Left lobe of liver (tissue), 2 donors: ENCODE results near the gene KIF4B. TPM values are rescaled to one million over a fixed set of nuclear protein-coding genes. Genes with fewer than 3 reads are reported as not detected.

Experiments
- ATAC-seq: fragments of 200-7000 bp; cut with Tn5 transposase; one replicate; pipeline ENCODE4 v1.9.1; 2020; ENCODE audit warnings: mild to moderate bottlenecking, moderate library complexity
- DNase-seq: peaks from one replicate; pipeline ENCODE4 v3.0.0-alpha.2; 2020; ENCODE audit warnings: low spot score
- total RNA-seq: library from RNA; stranded (reverse); gene quantifications from one replicate; pipeline ENCODE4 v1.2.1, GENCODE V29; 2021
- donor health status: DM: no; HTN: no; CAD: no; lungs with moderate emphysema.
- donor health status: DM: no; HTN: yes; CAD: no.

KIF4B gene
- total RNA-seq, 1 donor from 2014 or later, result not detected

DNA sequence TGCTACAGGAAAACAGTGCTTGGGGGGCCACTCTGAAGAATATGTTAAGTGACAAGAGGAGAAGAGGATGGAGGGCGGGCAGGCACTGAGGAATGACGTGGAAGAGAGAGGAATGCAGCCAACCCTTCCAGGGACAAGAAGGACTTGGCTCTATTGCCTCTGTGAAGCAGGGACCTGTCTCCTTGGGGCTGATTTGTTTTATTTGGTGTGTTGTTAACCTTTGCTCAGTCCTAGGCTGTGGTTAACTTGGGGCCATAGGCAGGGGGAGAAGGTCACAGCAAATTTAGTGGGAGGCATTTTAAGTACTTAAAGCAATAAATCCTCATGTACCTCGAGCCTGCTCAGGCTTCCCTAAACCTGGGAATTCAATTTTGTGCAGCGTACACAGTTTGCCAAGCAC, 39.9 kb downstream of the KIF4B start:
- DNase-seq (no peak), ATAC-seq (no peak)

DNA sequence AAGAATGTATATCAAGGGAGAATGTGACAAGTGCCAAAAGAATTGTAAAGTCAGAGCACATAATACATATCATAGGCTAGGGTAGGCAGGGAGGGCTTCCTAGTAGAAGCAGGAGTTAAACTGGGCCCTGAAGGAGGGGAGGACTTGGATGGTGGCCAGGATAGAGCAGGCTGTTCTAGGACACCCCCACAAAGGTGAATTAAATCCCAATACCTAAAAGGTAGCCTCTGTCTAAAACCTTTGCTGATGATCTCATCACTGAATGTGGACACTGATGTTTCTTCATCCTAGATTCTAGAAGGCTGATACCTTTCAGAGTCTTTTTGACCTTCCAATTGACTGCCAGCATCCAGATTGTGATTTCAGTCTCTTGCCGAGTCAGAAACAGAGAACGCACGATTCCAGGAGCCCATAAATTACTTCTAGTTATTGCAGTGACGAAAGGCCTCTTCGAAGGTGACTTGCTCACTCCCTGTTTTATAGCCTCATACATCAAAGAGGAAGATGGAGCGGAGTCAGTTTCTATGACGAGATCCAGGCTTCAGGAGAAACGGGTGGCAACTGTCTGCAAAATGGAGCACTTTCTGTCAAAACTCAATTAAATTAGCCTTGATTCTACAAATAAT, 43.2 kb downstream of the KIF4B start:
- no peak for ATAC-seq
- DNase-seq, result no peak

DNA sequence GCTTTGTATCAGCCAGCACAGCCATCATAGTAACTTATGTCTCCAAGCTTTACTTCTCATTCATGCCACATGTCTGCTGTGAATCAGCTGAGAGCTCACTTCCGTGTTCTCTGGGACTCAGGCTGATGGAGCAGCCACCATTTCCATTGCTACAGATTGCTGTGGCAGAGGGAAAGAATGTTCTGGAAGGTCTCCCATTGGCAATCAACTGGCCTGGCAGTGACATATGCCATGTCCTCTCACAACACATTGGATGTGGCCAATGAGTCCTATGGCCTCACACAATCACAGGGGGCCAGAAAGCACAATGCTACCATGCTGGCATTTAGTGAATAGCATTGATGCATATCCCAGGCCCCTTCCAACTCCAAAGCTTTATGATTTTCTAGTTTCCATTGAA, 44.1 kb downstream of the KIF4B start:
- DNase-seq, result no peak

DNA sequence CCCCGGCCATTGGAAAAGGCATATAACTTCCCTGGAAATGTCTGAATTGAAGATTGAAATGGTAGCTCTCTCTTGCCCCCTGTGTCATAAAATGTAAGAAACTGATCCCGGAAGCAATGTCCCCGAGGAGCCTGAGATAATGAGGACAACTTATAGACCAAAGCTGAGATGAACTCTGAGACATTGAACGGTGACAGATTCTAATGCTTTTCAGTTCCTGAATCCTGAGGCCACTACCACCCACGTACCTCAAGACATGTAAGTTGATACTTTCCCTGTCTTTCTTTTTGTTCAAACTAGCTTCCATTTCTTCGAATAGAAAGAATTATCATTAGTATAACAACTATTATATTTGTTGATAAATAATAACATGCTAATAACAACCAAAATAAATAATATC, 51.0 kb downstream of the KIF4B start:
- DNase-seq (no peak), ATAC-seq (no peak)

More for the DNA sequence above, 44.1 kb downstream of the KIF4B start:
- no peak for ATAC-seq

DNA sequence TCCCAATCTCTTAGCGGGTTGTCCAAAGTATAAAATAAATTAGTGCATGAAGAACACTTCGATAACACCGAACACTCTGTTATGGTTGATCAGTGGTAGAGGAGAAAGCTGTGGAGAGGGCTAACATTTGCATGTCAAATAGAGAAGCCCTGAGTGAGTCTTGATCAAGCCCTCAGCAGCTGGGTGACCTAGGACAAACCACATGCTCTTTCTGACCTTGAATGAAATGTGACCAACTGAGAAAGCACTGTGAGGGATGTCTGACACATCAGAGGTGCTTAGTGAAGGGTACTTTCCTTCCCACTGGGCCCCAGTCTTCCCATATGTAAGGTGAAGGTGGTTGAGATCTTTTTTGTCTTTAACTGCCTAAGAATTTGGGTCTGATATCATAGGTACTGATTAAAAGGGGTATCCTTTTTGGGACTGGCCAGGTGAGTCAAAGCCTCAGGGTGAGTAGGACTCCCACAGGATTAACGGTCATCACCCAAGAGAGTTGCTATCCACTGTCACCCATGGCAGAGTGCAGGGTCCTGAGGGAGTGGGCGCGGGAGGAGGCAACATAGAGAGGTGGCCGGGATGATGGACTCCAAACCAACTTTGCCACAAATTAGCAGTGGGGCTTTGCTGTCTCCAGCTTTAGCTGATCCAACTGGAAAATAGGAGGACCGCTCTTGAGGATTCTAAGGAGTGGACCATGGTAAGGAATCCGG, 53.5 kb downstream of the KIF4B start:
- no peak for ATAC-seq
- no peak for DNase-seq

Other genes starting within 250 kb of the KIF4B start
- gene FAXDC2, start 163.2 kb upstream of the KIF4B start, total RNA-seq, result 83.6 TPM
- 18.0 TPM for gene CNOT8, start 155.1 kb upstream of the KIF4B start, total RNA-seq
- gene GEMIN5, start 75.5 kb upstream of the KIF4B start, total RNA-seq, result 7.1 TPM
- 23.0 TPM for gene MRPL22, start 72.7 kb upstream of the KIF4B start, total RNA-seq